Naive thymus-derived CD8-positive, alpha-beta T cell (primary cell): ENCODE data around the gene CCDC88B. TPM values are rescaled to one million over a fixed set of nuclear protein-coding genes. Genes with fewer than 3 reads are reported as not detected.

Experiments used
- ATAC-seq, 2 donors: fragments of 150-1000 bp; cut with Tn5 transposase in 1 of 2; sonication (Bioruptor Pico), chemical (Tn5 transposase) in 1 of 2; 1 replicate in 1 of 2; 2 replicates in 1 of 2; pipeline ENCODE4 v1.10.0; 2021; ENCODE audit warnings: mild to moderate bottlenecking in 2 of 2, moderate library complexity in 2 of 2
- POLR2A ChIA-PET: fragments of 350-600 bp; sonication (Branson Sonifier 250); formaldehyde crosslinking; loops from one replicate; lab custom pipeline; 2021; ENCODE audit warnings: antibody characterized with exemption; lab: Charles Lee
- DNase-seq, 10 donors: peaks; one replicate each; pipeline versions ENCODE4 v3.0.0 to v3.0.0-alpha.2; 2020 to 2022
- H3K27ac Mint-ChIP-seq, 10 donors: one replicate each; pipeline ENCODE4 v1.8.0; 2020 to 2022; ENCODE audit warnings: mild to moderate bottlenecking in 10 of 10, mixed read lengths in 10 of 10, moderate library complexity in 4 of 10, inconsistent platforms in 1 of 10
- H3K27me3 Mint-ChIP-seq, 5 donors: one replicate each; pipeline ENCODE4 v1.8.0; 2021 to 2022; ENCODE audit warnings: mixed read lengths in 5 of 5
- H3K36me3 Mint-ChIP-seq, 3 donors: one replicate each; pipeline ENCODE4 v1.8.0; 2020 to 2022; ENCODE audit warnings: mixed read lengths in 3 of 3, mild to moderate bottlenecking in 2 of 3, inconsistent platforms in 1 of 3
- H3K4me1 Mint-ChIP-seq, 4 donors: one replicate each; pipeline ENCODE4 v1.8.0; 2021 to 2022; ENCODE audit warnings: mixed read lengths in 4 of 4
- H3K4me3 Mint-ChIP-seq, 10 donors: one replicate each; pipeline ENCODE4 v1.8.0; 2020 to 2022; ENCODE audit warnings: mild to moderate bottlenecking in 10 of 10, mixed read lengths in 10 of 10, moderate library complexity in 6 of 10, inconsistent platforms in 1 of 10
- H3K9me3 Mint-ChIP-seq, 9 donors: one replicate each; pipeline ENCODE4 v1.8.0; 2020 to 2022; ENCODE audit warnings: mixed read lengths in 9 of 9, mild to moderate bottlenecking in 3 of 9, inconsistent platforms in 1 of 9, moderate library complexity in 1 of 9
- polyA plus RNA-seq, 3 donors: library from polyadenylated mRNA; unstranded; fragments of 300-500 nt; fragmentation: Illumina TruSeq; gene quantifications; one replicate each; pipeline ENCODE4 v1.2.3, GENCODE V29; 2021
- total RNA-seq, 8 experiments: library from RNA in 2 of 8; stranded (reverse) in 2 of 8; gene quantifications; one replicate each; pipeline ENCODE4 v1.2.3 and lab custom pipeline; 2021 to 2026

CCDC88B gene, protein sequence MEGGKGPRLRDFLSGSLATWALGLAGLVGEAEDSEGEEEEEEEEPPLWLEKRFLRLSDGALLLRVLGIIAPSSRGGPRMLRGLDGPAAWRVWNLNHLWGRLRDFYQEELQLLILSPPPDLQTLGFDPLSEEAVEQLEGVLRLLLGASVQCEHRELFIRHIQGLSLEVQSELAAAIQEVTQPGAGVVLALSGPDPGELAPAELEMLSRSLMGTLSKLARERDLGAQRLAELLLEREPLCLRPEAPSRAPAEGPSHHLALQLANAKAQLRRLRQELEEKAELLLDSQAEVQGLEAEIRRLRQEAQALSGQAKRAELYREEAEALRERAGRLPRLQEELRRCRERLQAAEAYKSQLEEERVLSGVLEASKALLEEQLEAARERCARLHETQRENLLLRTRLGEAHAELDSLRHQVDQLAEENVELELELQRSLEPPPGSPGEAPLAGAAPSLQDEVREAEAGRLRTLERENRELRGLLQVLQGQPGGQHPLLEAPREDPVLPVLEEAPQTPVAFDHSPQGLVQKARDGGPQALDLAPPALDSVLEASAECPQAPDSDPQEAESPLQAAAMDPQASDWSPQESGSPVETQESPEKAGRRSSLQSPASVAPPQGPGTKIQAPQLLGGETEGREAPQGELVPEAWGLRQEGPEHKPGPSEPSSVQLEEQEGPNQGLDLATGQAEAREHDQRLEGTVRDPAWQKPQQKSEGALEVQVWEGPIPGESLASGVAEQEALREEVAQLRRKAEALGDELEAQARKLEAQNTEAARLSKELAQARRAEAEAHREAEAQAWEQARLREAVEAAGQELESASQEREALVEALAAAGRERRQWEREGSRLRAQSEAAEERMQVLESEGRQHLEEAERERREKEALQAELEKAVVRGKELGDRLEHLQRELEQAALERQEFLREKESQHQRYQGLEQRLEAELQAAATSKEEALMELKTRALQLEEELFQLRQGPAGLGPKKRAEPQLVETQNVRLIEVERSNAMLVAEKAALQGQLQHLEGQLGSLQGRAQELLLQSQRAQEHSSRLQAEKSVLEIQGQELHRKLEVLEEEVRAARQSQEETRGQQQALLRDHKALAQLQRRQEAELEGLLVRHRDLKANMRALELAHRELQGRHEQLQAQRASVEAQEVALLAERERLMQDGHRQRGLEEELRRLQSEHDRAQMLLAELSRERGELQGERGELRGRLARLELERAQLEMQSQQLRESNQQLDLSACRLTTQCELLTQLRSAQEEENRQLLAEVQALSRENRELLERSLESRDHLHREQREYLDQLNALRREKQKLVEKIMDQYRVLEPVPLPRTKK (N-terminal part only)
- 100 to 1,000 TPM; 112 to 119 TPM for total RNA-seq
- 10 to 100 TPM; 10.4 to 37.0 (median 19.2) TPM for polyA plus RNA-seq
- total RNA-seq (lab: John Stamatoyannopoulos, UW) = 296 to 516 (median 411) reads per million in 6 experiments

DNA sequence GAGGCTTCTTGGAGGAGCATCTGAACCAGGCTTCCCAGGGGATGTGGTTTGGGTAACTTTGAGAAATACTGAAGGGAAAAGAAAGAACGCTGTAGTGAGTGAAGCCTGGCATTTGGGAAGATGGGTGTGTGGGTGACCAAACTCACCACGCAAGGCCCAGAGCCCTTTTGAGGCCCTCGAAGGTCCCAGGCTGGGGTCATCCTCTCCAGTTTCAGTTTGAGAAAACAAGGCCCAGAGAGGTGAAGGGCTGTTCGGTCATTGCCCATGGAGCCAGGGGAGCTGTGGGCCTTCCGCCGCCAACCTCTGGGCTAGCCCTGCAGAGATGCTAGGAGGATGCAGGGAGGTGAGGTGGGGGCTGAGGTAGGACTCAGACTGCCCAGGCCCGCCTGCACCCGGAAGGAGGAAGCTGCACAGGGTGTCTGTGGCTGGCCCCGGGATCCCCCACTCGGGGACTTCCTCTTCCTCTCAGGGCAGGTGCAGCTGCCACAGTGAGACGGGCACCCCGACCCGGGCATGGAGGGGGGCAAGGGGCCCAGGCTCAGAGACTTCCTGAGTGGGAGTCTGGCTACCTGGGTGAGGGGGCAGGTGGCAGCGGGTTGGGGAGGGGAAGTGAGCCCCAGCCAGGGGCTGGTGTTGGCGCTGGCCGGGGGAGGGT lies at the start of gene CCDC88B:
TSS of gene CCDC88B (plus strand) at position 451 of the 655 bp plus-strand sequence. CDS start at position 514, 63 bp downstream.
- Mint-ChIP-seq H3K27me3 (no peaks in the 10 kb centered on the region), H3K36me3 (peaks cover 0 to 18% (median 0%) of the 10 kb centered on the region in 3 donors), H3K4me3 (peak within 1 kb of the TSS; percentile 85 to 92 (median 88)), H3K9me3 (no peaks in the 10 kb centered on the region), H3K4me1 (peaks cover 16 to 54% (median 43%) of the 10 kb centered on the region in 4 donors), H3K27ac (peak within 1 kb of the TSS; percentile 90 to 98 (median 96))
- ATAC-seq (peak; percentile 92 to 95), DNase-seq (peak; percentile 78 to 95 (median 88))
- POLR2A ChIA-PET = interaction anchor here (0.5 to 4.9 kb wide), 10 partner anchors 8 to 1748 kb away, joined by 3 to 73 read pairs (median 5); partner anchors contain the start of genes PRDX5, RPS6KA4, STIP1 and TRMT112

DNA sequence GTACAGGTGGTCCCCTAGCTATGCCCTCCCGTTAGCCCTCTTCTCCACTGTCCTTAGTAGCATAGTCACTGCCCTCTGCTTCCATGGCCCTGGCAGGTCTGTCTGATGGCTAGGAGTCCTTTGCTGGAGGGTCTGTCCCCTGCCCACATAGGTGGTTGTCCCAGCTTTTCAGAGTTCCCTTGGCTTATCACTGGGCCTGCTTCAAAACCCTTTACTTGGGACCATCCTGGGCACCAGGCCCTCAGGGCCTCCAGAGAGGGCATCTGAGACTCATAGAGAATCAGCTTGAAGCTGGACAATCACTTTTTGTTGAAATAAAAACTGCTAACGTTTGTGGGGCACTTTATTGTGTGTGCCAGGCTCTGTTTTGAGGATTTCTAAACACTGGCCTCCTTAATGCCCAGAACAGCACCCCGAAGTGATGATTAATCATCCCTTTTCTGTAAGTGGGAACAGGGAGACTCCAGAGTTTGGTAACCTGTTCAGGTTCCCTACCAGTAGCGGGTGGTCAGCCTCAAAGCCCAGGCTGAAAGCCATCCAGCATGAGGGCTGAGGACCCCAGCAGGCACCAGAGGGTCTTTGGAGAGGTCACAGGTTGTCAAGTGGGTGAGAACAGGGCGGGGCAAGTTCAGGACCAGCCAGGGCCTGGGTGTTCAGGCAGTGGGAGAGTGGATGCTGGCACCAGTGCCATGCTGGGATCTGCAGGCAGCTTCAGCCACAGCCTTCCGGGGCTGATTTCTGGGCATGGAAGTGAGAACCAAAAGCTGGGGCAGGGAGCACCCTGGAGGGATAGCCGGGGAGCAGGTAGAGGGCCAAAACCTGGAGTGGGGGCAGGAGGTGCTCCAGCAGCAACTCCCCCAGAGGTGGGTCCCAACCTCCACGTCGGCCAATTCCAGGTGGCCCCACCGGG lies 49.4 kb upstream of the CCDC88B start:
- POLR2A ChIA-PET = interaction anchor here (0.6 to 9.9 kb wide), 5 partner anchors 12 to 74 kb away, joined by 3 to 140 read pairs (median 4); partner anchors contain the start of gene PPP1R14B
- peaks cover 15 to 45% (median 27%) of the 10 kb centered on the region in 5 donors for H3K27me3 Mint-ChIP-seq
- DNase-seq (no peak), ATAC-seq (no peak)
- peaks cover 5 to 22% (median 19%) of the 10 kb centered on the region in 4 donors for H3K4me1 Mint-ChIP-seq
- peak overlapping the region in 3 of 10 donors; percentile 47 to 83 (median 66) for H3K27ac Mint-ChIP-seq
- H3K9me3 Mint-ChIP-seq = no peaks in the 10 kb centered on the region
- H3K4me3 Mint-ChIP-seq = peak overlapping the region; percentile 48 to 83 (median 74)
- no peaks in the 10 kb centered on the region for H3K36me3 Mint-ChIP-seq

- ATAC-seq (no peak), DNase-seq (no peak)
- POLR2A ChIA-PET = interaction anchor here (9.9 kb wide), 1 partner anchor 21 kb away, joined by 140 read pairs; no protein-coding TSS in a partner anchor
Measured at GRCh38 chr11:64291262-64291751, 48.7 kb upstream of the CCDC88B start, which contains the start of gene KCNK4. Gene KCNK4 (plus strand): TSS chr11:64291302. CDS start chr11:64293019, 1,717 bp downstream.

GRCh38 chr11:64291752-64292459 lies 48.1 kb upstream of the CCDC88B start:
- POLR2A ChIA-PET = no interaction called here
- H3K27ac Mint-ChIP-seq = no peak overlapping the region
- H3K27me3 Mint-ChIP-seq = peaks cover 21 to 57% (median 38%) of the 10 kb centered on the region in 5 donors
- H3K36me3 Mint-ChIP-seq = no peaks in the 10 kb centered on the region
- H3K9me3 Mint-ChIP-seq = no peaks in the 10 kb centered on the region
- peaks cover 5 to 14% (median 10%) of the 10 kb centered on the region in 4 donors for H3K4me1 Mint-ChIP-seq
- peak in 2 of 10 donors; percentile 28 to 30 for DNase-seq
- ATAC-seq = peak; percentile 75 to 78
- peak overlapping the region in 3 of 10 donors; percentile 61 to 75 (median 75) for H3K4me3 Mint-ChIP-seq

More at GRCh38 chr11:64291262-64291751, 48.7 kb upstream of the CCDC88B start, which contains the start of gene KCNK4:
- no peaks in the 10 kb centered on the region for H3K36me3 Mint-ChIP-seq
- peaks cover 5 to 20% (median 16%) of the 10 kb centered on the region in 4 donors for H3K4me1 Mint-ChIP-seq
- peak within 1 kb of the TSS; percentile 48 to 83 (median 74) for H3K4me3 Mint-ChIP-seq
- peaks cover 17 to 51% (median 34%) of the 10 kb centered on the region in 5 donors for H3K27me3 Mint-ChIP-seq
- H3K27ac Mint-ChIP-seq = peak within 1 kb of the TSS in 3 of 10 donors; percentile 47 to 83 (median 66)
- no peaks in the 10 kb centered on the region for H3K9me3 Mint-ChIP-seq

DNA sequence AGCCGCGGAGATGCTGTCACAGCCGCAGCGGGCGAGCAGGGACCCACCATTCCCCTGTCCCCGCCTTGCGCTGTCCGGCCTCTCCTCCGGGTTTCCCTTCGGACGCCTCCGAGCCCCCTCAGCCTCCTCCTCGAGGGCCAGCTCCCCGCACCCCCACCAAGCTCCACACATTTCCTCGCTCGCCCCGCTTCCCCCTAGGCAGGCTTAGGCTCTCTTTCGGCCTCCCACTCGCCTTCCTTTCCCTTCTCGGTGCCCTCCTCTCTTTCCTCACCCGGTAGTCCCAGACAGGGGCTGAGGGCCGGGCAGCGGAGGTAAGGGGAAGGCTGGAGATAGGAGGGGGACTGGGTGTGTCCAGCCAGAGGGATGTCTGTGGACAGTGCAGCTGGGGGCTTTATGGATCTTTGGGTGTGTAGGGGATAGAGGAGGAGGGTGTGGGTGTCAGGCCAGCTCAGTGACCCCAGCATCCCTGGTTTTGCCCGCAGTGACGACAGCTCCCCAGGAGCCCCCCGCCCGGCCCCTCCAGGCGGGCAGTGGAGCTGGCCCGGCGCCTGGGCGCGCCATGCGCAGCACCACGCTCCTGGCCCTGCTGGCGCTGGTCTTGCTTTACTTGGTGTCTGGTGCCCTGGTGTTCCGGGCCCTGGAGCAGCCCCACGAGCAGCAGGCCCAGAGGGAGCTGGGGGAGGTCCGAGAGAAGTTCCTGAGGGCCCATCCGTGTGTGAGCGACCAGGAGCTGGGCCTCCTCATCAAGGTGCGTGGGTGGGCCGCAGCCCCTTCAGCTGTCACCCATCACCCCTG lies 47.3 kb upstream of the CCDC88B start:
- H3K9me3 Mint-ChIP-seq = no peaks in the 10 kb centered on the region
- ATAC-seq (no peak), DNase-seq (peak in 2 of 10 donors; percentile 18 to 59)
- POLR2A ChIA-PET = interaction anchor here (0.8 to 1.5 kb wide), 2 partner anchors 22 to 108 kb away, joined by 3 to 5 read pairs; no protein-coding TSS in a partner anchor
- peaks cover 25 to 64% (median 43%) of the 10 kb centered on the region in 5 donors for H3K27me3 Mint-ChIP-seq
- peak overlapping the region; percentile 37 to 75 (median 62) for H3K4me3 Mint-ChIP-seq
- no peak overlapping the region for H3K27ac Mint-ChIP-seq
- no peaks in the 10 kb centered on the region for H3K36me3 Mint-ChIP-seq
- H3K4me1 Mint-ChIP-seq = peaks cover 6 to 19% (median 12%) of the 10 kb centered on the region in 4 donors

- POLR2A ChIA-PET = interaction anchor here (0.7 kb wide), 2 partner anchors 11 to 485 kb away, joined by 3 read pairs; no protein-coding TSS in a partner anchor
- no peak for DNase-seq
- Mint-ChIP-seq H3K27me3 (peaks cover 29 to 81% (median 57%) of the 10 kb centered on the region in 5 donors), H3K9me3 (no peaks in the 10 kb centered on the region), H3K4me3 (no peak overlapping the region), H3K4me1 (peaks cover 9 to 30% (median 22%) of the 10 kb centered on the region in 4 donors), H3K36me3 (peaks cover 0 to 2% (median 0%) of the 10 kb centered on the region in 3 donors), H3K27ac (no peak overlapping the region)
- no peak for ATAC-seq
Measured at GRCh38 chr11:64294774-64295173, 45.2 kb upstream of the CCDC88B start.

DNA sequence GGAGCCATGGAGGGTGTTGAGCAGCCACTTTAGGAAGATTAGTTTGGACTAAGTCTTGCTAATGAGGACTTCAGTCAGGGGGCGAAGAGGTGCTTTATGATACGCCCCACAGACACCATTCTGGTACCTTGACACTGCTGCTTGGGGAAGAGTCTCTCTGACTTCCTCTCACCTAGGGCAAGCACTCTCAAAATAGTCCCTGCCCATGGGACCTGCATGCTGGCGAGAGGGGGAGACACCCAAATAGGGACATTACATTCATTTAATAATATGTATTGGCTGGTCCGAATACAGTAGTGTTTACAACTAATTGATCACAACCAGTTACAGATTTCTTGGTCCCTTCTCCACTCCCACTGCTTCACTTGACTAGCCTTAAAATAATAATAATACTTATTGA lies 44.2 kb upstream of the CCDC88B start:
- peaks cover 0 to 2% (median 0%) of the 10 kb centered on the region in 3 donors for H3K36me3 Mint-ChIP-seq
- DNase-seq (no peak), ATAC-seq (no peak)
- H3K4me1 Mint-ChIP-seq = peaks cover 10 to 36% (median 28%) of the 10 kb centered on the region in 4 donors
- no peak overlapping the region for H3K27ac Mint-ChIP-seq
- H3K27me3 Mint-ChIP-seq = peaks cover 33 to 86% (median 55%) of the 10 kb centered on the region in 5 donors
- H3K9me3 Mint-ChIP-seq = no peaks in the 10 kb centered on the region
- H3K4me3 Mint-ChIP-seq = no peak overlapping the region
- POLR2A ChIA-PET = interaction anchor here (0.7 kb wide), 1 partner anchor 12 kb away, joined by 3 read pairs; no protein-coding TSS in a partner anchor

- H3K4me1 Mint-ChIP-seq = peaks cover 10 to 35% (median 29%) of the 10 kb centered on the region in 4 donors
- no peak overlapping the region for H3K27ac Mint-ChIP-seq
- H3K9me3 Mint-ChIP-seq = no peaks in the 10 kb centered on the region
- ATAC-seq (no peak), DNase-seq (no peak)
- POLR2A ChIA-PET = interaction anchor here (1.0 kb wide), 1 partner anchor 27 kb away, joined by 3 read pairs; no protein-coding TSS in a partner anchor
- no peak overlapping the region for H3K4me3 Mint-ChIP-seq
- H3K27me3 Mint-ChIP-seq = peaks cover 35 to 85% (median 56%) of the 10 kb centered on the region in 5 donors
- peaks cover 0 to 2% (median 0%) of the 10 kb centered on the region in 3 donors for H3K36me3 Mint-ChIP-seq
Measured at GRCh38 chr11:64296236-64296635, 43.8 kb upstream of the CCDC88B start.
